Urothelium cell line (cell line): ENCODE data around the gene ROCK2.

Source experiments
- DNase-seq: peaks from one replicate; pipeline ENCODE4 v3.0.0; 2011; ENCODE audit warnings: low spot score, mixed read lengths
- FAIRE-seq: peaks from 2 replicates; lab custom pipeline; 2011; peaks lifted over from hg19 to GRCh38; lab: Jason Lieb, UNC

ROCK2 gene

DNA sequence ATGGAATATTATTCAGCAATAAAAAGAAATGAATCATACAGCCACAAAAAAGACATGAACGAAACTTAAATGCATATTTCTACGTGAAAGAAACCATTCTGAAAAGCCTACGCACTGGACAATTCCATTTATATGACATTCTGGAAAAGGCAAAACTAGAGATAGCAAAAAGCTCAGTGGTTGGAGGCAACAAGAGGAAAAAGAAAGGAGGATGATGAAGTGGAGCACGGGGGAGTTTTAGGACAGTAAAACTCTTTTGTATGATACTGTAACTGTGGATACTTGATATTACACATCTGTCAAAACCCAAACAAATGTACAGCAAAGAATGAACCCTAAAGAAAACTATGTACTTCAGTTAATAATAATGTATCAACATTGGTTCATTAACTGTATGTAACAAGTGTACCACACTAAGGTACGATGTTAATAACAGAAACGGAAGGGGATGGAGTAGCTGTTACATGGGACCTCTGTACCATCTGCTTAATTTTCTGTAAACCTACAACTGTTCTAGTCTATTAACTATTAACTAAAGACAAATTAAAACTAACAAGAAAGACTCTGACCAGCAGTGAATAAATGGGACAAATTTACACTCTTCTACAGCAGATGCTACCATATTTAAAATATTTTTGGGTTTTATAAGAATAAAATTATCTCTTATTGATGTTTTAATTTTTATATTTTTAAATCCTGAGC lies 31.5 kb downstream of the ROCK2 start:
- DNase-seq: no peak
- no peak for FAIRE-seq

GRCh38 chr2:11311543-11311942 lies 32.9 kb downstream of the ROCK2 start:
- no peak for DNase-seq
- FAIRE-seq: no peak

DNA sequence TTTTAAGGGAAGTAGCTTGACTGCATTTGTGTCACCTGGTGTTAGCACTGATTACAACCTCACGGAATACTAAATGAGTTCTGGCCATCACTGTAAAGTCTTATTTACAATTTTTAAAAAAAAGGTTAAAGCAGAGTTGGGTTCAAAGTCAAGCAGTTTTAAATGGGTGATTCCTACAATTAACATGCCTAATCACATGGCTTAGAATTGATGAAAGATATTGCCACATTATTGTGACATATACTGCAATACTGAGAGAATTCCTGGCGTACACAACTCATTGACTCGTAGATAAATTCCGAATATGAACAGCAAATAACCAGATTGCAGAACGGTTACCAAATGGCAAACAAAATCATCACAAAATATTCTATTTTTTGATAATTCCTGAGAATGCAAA lies 34.2 kb downstream of the ROCK2 start:
- no peak for DNase-seq
- no peak for FAIRE-seq

DNA sequence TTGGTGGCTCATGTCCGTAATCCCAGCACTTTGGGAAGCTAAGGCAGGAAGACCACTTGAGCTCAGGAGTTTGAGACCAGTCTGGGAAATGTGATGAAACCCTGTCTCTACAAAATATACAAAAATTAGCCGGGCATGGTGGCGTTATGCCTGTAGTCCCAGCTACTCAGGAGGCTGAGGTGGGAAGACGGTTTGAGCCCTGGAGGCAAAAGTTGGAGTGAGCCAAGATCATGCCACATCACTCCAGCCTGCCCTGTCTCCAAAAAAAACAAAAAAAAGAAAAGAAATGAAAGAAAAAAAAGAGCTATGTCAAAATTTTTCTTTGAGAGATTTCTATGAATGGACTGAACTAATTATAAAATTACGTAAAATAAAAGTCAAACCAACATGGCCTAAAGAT lies 34.7 kb downstream of the ROCK2 start:
- FAIRE-seq (no peak), DNase-seq (no peak)

DNA sequence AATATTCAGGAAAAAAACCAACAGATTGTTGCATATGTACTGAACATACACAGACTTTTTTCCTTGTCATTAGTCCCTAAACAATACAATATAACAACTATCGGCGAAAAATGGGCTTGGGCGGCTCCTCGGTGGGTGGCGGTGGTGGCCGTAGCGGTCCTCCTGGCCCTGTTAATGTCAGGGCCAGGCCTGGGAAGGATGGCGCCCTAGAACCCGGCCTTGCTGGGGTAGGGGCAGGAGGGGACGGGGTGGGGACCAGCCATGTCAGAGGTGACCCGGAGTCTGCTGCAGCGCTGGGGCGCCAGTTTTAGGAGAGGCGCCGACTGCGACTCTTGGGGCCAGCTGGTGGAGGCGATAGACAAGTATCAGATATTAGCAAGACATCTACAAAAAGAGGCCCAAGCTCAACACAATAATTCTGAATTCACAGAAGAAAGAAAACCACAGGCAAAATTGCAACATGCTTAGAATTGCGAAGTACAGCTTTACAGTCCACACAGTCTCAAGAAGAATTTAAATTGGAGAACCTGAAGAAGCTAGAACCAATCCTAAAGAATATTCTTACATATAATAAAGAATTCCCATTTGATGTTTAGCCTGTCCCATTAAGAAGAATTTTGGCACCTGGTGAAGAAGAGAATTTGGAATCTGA lies 36.5 kb downstream of the ROCK2 start:
- DNase-seq: no peak
- no peak for FAIRE-seq

DNA sequence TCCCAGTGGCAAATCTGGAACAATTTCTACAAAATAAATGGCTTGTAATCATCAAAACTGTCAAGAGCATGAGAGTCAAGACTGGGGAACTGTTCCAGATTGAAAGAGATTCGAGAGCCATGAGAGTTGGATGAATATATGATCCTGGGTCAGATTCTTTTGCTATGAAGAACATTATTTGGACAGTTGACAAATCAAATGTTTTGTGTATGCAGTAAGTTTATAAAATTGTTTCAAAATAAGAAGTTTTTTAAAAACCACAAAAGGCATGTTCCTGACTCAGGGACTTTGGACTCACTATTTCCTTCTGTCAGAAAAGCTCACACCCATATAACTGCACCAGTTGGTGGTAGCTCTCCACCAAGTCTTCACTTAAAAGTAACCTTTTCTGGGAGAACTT lies 38.5 kb downstream of the ROCK2 start:
- FAIRE-seq (no peak), DNase-seq (no peak)

DNA sequence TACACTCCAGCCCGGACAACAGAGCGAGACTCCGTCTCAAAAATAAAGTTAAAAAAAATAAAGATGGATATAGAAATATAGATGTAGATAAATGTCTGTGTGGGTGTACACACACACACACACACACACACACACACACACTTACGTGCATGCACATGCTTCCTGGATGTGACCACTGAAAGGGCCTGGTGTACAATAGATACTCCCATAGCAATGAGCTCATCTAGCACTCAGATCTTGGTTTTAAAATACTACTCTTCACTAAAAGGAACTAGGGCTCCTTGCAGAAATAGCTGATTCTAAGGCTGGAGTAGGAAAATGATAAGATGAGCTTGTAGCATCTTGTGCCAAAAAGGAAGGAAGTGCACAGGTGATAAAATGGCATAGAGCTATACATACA lies 39.1 kb downstream of the ROCK2 start:
- no peak for DNase-seq
- no peak for FAIRE-seq

DNA sequence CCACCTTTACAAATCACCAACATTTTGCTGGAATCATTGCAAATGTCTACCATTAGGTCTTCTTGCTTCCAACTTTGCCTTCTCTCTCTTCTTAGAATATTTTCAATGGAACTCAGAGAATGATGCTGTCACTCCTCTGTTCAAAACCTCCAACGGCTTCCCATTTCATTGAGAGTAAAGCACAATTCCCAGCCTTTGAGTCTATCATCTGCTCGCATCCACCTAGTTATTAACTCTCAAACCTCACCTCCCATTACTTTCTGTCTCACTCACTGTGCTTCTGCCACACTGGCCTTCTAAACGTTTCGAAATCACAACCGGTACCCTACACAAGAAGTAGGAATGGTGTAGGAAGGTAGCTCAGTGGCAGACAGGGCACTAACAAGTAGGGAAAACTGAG lies 40.0 kb downstream of the ROCK2 start:
- DNase-seq: no peak
- FAIRE-seq: no peak

DNA sequence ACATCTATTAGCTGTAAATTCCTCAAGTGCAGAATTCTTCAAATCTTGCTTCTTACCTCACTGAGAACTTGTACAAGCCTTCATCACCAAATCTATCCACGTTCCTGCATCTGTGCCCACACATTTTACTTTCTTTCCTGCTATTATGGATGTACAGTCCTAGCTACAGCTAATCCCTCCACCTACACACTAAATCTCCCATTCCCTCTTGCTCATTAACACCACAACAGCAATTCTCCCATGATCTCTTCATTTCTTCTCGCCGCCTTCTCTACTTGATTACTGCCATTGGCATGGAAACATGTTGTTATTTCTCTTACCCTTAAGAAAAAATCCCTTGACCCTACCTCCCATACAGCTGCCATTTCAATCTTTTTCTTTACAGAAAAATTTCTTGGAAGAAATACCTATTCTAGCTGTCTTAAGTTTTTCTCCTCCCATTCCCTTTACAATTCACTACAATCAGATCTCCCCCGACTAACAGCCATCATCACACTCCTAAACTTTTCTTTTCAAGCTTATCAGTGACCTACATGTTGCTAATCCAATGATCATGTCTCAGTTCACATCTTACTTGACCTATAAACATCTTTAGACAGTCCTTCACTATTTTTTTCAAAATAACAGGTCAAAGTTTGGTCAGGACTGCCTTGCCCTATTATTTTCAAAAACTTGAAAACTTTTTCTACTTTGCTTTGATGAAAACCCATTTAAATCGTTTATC lies 41.0 kb downstream of the ROCK2 start:
- no peak for FAIRE-seq

DNA sequence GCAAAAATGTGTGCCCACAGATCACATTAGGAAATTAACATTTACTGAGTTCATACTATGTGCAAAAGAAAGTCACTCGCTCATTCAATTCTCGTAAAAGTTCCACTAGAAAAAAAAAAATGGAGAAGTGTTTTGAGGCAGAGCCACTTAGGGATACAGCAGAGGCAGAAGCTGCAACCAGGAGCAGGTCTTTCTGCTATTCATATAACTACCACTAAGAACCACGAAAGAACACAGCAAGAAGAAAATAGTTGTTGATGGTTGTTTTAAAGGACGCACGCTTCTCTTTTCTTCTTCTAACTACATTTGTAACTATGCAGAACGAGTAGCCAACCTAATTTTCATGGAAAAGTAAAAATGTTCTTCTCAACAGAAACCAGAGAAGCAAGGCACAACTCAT lies 45.0 kb downstream of the ROCK2 start:
- no peak for FAIRE-seq

More for the DNA sequence above, 41.0 kb downstream of the ROCK2 start:
- DNase-seq: no peak

DNA sequence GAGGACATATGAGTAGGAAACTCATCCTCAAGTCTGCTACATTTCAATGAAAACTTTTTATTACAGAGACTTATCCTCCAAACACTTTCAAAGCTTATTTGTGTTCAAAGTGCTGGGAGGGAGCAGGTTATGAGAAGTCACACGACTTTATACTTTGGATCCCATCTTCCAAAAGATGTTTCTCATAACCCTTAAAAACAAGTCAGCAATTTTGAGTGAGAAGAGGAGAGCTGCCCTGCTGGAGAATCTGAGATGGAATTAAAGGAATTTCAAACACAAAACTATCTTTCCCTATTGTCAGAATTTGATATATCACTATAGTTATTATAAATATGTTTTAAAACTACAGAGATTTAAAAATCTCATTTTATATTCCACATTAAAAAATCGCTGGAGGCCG lies 45.8 kb downstream of the ROCK2 start:
- FAIRE-seq: no peak

More for the DNA sequence above, 45.0 kb downstream of the ROCK2 start:
- no peak for DNase-seq

GRCh38 chr2:11296401-11296800 lies 48.0 kb downstream of the ROCK2 start:
- no peak for FAIRE-seq
- no peak for DNase-seq

More for the DNA sequence above, 45.8 kb downstream of the ROCK2 start:
- DNase-seq: no peak

DNA sequence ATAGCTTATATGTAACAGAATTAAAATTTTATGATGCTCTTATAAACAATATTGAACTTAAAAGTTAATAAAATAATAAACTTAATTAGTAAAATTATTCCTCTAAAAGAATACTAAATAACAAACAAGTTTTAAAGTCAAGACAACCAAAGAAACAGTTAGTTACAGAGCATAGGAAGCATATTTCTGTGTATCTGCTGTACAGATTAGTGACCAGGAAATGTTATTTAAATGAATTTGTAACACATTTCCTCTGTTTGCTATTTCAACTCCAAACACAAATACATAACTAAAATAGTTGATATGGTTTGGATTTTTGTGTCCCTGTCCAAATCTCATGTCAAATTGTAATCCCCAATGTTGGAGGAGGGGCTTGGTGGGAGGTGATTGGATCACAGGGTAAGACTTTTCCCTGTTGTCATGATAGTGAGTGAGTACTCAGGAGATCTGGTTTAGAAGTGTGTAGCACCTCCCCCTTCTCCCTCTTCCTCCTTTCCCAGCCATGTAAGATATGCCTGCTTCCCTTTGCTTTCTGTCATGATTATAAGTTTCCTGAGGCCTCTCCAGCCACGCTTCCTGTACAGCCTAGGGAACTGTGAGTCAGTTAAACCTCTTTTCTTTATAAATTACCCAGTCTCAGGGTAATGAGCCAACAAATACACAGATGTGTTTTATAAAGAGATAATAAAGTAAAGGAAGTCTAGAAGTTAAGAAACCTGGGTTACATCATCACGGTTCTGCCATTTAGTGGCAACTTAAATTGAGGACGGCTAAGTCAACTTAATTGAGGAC lies 51.8 kb downstream of the ROCK2 start:
- FAIRE-seq (no peak), DNase-seq (no peak)

- DNase-seq (no peak), FAIRE-seq (no peak)
These were observed 53.7 kb downstream of the ROCK2 start for GRCh38 chr2:11290713-11291112.

- DNase-seq (no peak), FAIRE-seq (no peak)
These were observed 54.2 kb downstream of the ROCK2 start for GRCh38 chr2:11290211-11290610.

- DNase-seq (no peak), FAIRE-seq (no peak)
These were observed 56.0 kb downstream of the ROCK2 start for GRCh38 chr2:11288431-11288830.

- DNase-seq (no peak), FAIRE-seq (no peak)
These were observed 57.7 kb downstream of the ROCK2 start for GRCh38 chr2:11286749-11287148.

GRCh38 chr2:11286323-11286722 lies 58.1 kb downstream of the ROCK2 start:
- FAIRE-seq: no peak
- no peak for DNase-seq

- FAIRE-seq (no peak), DNase-seq (no peak)
These were observed 58.9 kb downstream of the ROCK2 start for GRCh38 chr2:11285499-11285898.

DNA sequence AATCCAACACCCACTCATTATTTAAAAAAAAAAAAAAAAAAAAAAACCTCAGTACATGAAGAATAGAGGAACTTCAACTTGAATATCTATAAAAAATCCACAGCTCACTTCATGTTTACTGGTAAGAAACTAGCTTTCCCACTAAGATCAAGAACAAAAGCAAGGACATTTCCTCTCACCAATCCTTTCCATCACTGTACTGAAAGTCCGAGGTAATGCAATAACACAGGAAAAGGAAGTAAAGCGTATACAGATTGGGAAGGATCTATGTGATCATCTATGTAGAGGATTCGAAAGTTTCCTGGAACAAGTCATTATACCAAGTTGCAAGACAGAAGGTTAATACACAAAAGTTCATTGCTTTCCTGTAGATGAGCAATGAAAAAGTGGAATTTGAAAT lies 63.2 kb downstream of the ROCK2 start:
- DNase-seq (no peak), FAIRE-seq (no peak)

DNA sequence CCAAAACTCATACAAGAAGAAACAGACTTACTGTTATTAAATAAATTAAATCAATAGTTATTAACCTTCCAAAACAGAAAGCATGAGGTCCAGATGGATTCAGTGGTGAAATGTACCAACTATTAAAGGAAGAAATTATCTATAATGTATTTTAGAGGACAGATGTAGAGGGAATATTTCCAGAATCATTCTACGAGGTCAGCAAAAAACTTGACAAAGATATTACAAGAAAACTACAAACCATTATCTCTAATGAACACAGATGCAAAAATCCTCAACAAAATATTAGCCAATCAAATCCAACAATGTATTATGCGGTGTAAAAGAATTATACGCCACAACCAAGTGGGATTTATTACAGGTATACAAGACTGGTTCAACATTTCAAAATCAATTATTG lies 63.7 kb downstream of the ROCK2 start:
- DNase-seq: no peak

More for the DNA sequence above, 63.7 kb downstream of the ROCK2 start:
- no peak for FAIRE-seq
